Skin epidermis (tissue), 12 donors: Measurements from ENCODE around the gene TLCD1.
A peak's percentile ranks its signal among the peaks of the same experiment; 100 is the strongest.
"Not testable (repeated sequence)": the region's sequence is repeated elsewhere in the genome, so short reads cannot be mapped to it uniquely, and the experiment has no call there.

Source experiments
- H3K27ac ChIP-seq, 21 experiments: fragments of 200-600 bp; sonication (generic) in 11 of 21; one replicate each; pipeline ENCODE4 v1.5.0; 2020; ENCODE audit warnings: mild to moderate bottlenecking in 3 of 21, inconsistent platforms in 2 of 21, moderate library complexity in 2 of 21
- H3K4me3 ChIP-seq, 7 experiments: fragments of 200-600 bp; sonication (generic) in 2 of 7; one replicate each; pipeline ENCODE4 v1.5.0; 2020; ENCODE audit warnings: inconsistent platforms in 2 of 7, mild to moderate bottlenecking in 2 of 7, moderate library complexity in 1 of 7

TLCD1 gene

GRCh38 chr17:28735913-28736769 is 10.1 kb upstream of the TLCD1 start:
- H3K4me3 ChIP-seq, H3K27ac ChIP-seq: not testable (repeated sequence)

GRCh38 chr17:28735242-28735722 is 9.2 kb upstream of the TLCD1 start:
- Histone ChIP-seq H3K27ac (no peak overlapping the region), H3K4me3 (no peak overlapping the region)

GRCh38 chr17:28734712-28735241 is 8.7 kb upstream of the TLCD1 start:
- no peak overlapping the region for H3K27ac ChIP-seq
- no peak overlapping the region for H3K4me3 ChIP-seq

GRCh38 chr17:28733346-28733745 is 7.3 kb upstream of the TLCD1 start:
- Histone ChIP-seq H3K4me3 (no peak overlapping the region), H3K27ac (no peak overlapping the region)

- Histone ChIP-seq H3K4me3 (no peak overlapping the region), H3K27ac (no peak overlapping the region)
Observed at GRCh38 chr17:28729950-28730330, 3.9 kb upstream of the TLCD1 start.

- Histone ChIP-seq H3K4me3 (peak within 1 kb of the TSS; percentile 51 to 71 (median 60)), H3K27ac (peak within 1 kb of the TSS; percentile 54 to 100 (median 96))
Observed at GRCh38 chr17:28728364-28729200, 2.5 kb upstream of the TLCD1 start, which contains the start of gene NEK8. NEK8 (plus strand) TSS chr17:28728788; CDS start chr17:28728814, 26 bp downstream.

- peak overlapping the region in 20 of 21 experiments; percentile 37 to 100 (median 96) for H3K27ac ChIP-seq
Observed at GRCh38 chr17:28726627-28727491, 826 bp upstream of the TLCD1 start.

GRCh38 chr17:28725660-28726225 is 290 bp downstream of the TLCD1 start:
- peak overlapping the region; percentile 56 to 71 (median 62) for H3K4me3 ChIP-seq
- peak overlapping the region in 20 of 21 experiments; percentile 48 to 99 (median 86) for H3K27ac ChIP-seq

More at GRCh38 chr17:28726627-28727491, 826 bp upstream of the TLCD1 start:
- H3K4me3 ChIP-seq: peak overlapping the region; percentile 56 to 71 (median 62)

GRCh38 chr17:28725166-28725659 is 820 bp downstream of the TLCD1 start:
- peak overlapping the region; percentile 56 to 71 (median 62) for H3K4me3 ChIP-seq

GRCh38 chr17:28724500-28725165 is 1.4 kb downstream of the TLCD1 start:
- Histone ChIP-seq H3K4me3 (peak overlapping the region in 2 of 7 experiments; percentile 60 to 63), H3K27ac (peak overlapping the region in 13 of 21 experiments; percentile 20 to 99 (median 86))

More at GRCh38 chr17:28725166-28725659, 820 bp downstream of the TLCD1 start:
- peak overlapping the region in 20 of 21 experiments; percentile 48 to 99 (median 86) for H3K27ac ChIP-seq

GRCh38 chr17:28723836-28724499 is 2.1 kb downstream of the TLCD1 start:
- H3K27ac ChIP-seq: peak overlapping the region in 10 of 21 experiments; percentile 2 to 98 (median 38)
- not testable (repeated sequence) for H3K4me3 ChIP-seq

GRCh38 chr17:28723159-28723835 is 2.7 kb downstream of the TLCD1 start:
- H3K27ac ChIP-seq: peak overlapping the region in 7 of 21 experiments; percentile 7 to 60 (median 20)

GRCh38 chr17:28722417-28723158 is 3.4 kb downstream of the TLCD1 start:
- peak overlapping the region in 6 of 21 experiments; percentile 10 to 95 (median 88) for H3K27ac ChIP-seq
- H3K4me3 ChIP-seq: peak overlapping the region in 1 of 7 experiments; percentile 67

More at GRCh38 chr17:28723159-28723835, 2.7 kb downstream of the TLCD1 start:
- no peak overlapping the region for H3K4me3 ChIP-seq

GRCh38 chr17:28720997-28721329 is 5.1 kb downstream of the TLCD1 start:
- peak overlapping the region; percentile 62 to 83 (median 68) for H3K4me3 ChIP-seq
- peak overlapping the region in 18 of 21 experiments; percentile 68 to 96 (median 90) for H3K27ac ChIP-seq

- H3K4me3 ChIP-seq: peak overlapping the region; percentile 62 to 83 (median 68)
- peak overlapping the region; percentile 51 to 96 (median 90) for H3K27ac ChIP-seq
Observed at GRCh38 chr17:28720247-28720996, 5.6 kb downstream of the TLCD1 start.
